AG09319 (cell line): ENCODE measurements around the gene CP.

ENCODE experiments used
- DNase-seq: peaks from one replicate; pipeline ENCODE4 v3.0.0-alpha.2; 2010; ENCODE audit warnings: low read depth; ENCODE audit errors: extremely low read depth
- TF ChIP-seq, protein P1 (sequence below): IDR thresholded peaks from 2 replicates; pipeline ENCODE4 v1.5.1; 2011; ENCODE audit warnings: low read depth, mild to moderate bottlenecking, inconsistent platforms, low read length, moderate library complexity

CP gene

DNA sequence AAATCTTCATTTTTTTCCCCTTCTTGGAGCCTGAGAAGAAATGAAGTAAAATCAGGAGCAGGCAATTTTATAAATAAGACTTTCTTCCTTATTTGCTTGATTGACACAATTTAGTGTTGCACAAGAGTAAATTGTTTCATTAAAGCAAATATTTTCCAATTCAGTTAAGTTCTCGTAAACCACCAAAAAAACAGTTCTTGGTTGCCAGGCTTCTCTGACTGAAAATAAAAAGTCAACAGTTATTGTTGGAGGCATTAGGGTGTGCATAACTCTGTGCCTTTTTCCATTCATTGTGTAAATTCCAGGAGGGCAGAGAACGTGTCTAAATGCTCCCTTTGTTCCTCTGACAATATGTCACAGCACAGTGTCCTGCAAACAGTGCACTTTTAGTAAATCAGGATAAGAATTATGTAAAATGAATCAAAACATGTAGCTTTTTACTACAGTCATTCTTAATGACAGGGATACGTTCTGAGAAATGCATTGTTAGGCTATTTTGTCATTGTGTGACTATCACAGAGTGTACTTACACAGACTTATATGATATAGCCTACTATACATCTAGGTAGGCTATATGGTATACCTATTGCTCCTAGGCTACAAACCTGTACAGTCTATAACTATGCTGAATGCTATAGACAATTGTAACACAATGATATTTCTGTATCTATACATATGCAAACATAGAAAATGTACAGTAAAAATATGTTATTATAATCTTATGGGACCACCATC is at the start of gene CP:
CP (minus strand) TSS at position 47 of the 735 bp plus-strand sequence; CDS start at position 10, 37 bp downstream.
- no peak for DNase-seq
- TF ChIP-seq, protein P1, sequence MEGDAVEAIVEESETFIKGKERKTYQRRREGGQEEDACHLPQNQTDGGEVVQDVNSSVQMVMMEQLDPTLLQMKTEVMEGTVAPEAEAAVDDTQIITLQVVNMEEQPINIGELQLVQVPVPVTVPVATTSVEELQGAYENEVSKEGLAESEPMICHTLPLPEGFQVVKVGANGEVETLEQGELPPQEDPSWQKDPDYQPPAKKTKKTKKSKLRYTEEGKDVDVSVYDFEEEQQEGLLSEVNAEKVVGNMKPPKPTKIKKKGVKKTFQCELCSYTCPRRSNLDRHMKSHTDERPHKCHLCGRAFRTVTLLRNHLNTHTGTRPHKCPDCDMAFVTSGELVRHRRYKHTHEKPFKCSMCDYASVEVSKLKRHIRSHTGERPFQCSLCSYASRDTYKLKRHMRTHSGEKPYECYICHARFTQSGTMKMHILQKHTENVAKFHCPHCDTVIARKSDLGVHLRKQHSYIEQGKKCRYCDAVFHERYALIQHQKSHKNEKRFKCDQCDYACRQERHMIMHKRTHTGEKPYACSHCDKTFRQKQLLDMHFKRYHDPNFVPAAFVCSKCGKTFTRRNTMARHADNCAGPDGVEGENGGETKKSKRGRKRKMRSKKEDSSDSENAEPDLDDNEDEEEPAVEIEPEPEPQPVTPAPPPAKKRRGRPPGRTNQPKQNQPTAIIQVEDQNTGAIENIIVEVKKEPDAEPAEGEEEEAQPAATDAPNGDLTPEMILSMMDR, result no peak

DNA sequence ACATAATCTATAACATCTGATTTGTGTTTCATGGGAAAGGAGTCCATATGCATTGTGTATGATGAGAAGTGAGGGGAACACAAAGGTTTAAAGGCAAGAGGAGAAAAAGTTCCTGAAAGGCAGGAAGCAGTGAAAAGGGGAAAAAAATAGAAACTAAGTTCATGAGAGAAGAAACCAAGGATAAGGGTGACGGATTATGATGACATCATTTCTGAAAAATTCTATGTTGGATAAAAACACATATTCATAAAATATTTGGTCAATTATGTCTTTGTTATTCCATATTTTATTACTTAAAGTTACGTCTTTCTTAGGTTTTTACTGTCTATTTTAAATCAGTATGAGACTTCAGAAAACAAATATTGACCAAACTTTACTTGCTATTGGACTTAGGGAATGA is 48.6 kb upstream of the CP start:
- TF ChIP-seq, protein P1, result no peak
- DNase-seq, result no peak

DNA sequence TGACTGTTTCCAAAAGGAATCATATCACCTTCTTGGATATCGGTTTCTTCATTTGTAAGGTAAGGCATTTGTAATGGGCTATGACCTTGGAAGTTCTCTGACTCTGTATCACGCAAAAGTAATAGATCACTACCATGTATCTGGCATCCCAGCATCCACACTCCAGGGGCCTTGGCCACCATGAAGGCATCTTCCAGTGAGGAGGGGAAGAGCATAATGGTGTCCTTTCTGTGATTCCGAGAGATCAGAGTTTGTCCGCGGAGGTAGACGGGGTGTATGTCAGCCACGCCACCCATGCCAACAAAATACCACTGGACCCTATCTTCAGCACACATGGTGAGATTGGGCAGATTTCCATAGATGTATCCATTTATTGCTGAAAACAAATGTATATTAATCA is 48.1 kb upstream of the CP start:
- no peak for DNase-seq
- TF ChIP-seq, protein P1, result no peak

DNA sequence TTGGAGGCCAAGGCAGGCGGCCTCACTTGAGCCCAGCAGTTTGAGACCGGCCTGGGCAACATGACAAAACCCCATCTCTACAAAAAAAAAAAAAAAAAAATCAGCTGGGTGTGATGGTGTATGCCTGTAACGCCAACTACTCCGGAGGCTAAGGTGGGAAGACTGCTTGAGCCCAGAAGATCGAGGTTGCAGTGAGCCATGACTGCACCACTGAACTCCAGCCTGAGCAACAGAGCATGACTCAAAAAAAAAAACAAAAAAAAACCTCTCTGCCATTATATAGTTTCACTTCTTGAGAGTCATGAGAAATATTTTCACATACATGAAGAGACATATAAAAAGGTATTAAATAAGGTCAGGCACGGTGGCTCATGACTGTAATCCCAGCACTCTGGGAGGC is 45.9 kb upstream of the CP start:
- no peak for DNase-seq
- TF ChIP-seq, protein P1, result no peak

DNA sequence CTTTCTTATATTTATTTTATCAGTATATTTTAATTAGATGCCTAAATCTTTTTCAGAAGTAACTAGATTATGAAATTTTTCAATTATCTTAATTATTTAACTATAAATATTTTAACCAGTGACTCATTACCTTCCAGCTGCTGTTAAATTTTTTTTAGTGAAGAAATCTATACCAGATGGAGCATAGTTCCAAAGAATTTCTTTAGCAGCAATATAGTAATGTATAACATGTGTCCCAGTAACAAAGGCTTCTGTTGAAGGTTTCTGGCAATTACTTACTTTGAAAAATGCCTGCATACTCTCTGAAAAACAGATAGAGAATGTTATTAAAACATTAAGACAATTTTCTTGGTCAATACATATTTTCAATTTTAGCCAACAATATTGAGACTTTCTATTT is 45.1 kb upstream of the CP start:
- no peak for DNase-seq
- TF ChIP-seq, protein P1, result no peak

DNA sequence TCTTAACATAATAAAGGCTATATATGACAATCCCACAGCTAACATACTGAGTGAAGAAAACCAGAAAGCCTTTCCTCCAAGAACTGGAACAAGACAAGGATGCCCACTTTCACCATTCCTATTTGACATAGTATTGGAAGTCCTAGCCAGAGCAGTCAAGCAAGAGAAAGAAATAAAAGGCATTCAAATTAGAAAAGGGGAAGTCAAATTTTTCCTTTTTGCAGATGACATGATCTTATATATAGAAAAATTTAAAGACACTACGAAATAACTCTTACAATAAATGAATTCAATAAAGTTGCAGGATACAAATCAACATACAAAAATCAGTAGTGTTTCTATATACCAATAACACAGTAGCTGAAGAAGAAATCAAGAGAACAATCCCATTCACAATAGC is 42.2 kb upstream of the CP start:
- TF ChIP-seq, protein P1, result no peak
- DNase-seq, result no peak

DNA sequence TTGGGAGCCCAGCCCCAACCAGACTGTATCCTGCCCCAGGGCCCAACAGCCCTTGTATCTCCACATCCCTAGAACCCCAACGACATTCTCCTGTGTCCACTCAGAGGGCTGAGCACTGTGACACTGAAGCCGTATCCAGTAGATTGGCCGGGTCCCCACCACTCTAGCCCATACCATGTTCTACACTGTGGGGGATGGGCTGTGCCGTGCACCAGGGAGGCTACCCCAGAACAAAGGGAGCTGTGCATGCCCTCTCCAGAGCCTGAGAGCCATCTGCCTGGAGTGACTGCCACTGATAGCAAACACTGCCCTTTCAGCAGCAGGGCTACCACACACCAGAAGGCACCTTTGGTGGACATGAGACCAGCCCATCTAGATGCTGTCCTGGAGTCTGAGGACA is 37.1 kb upstream of the CP start:
- no peak for DNase-seq

More for the DNA sequence above, 37.1 kb upstream of the CP start:
- TF ChIP-seq, protein P1, result no peak
